GM12878 (cell line): ENCODE data around the gene HSPB6. TPM values are rescaled to one million over a fixed set of nuclear protein-coding genes. Genes with fewer than 3 reads are reported as not detected.

Experiments used
- ATAC-seq: fragments of 200-7000 bp; cut with Tn5 transposase; 3 replicates; pipeline ENCODE4 v1.9.1; 2020; ENCODE audit warnings: mild to moderate bottlenecking, moderate library complexity
- BruUV-seq: library from RNA; stranded (reverse); fragments of 400-500 nt; replicated peaks from 2 replicates; lab custom pipeline; 2021; lab: Mats Ljungman, UMichigan
- CTCF ChIA-PET: fragments of 300-600 bp; sonication (Branson Sonifier 250); formaldehyde crosslinking; extraction: SDS; loops from one replicate; lab custom pipeline; 2021; ENCODE audit warnings: inconsistent platforms; lab: Yijun Ruan, JAX
- POLR2A ChIA-PET: fragments of 350-600 bp; formaldehyde crosslinking; extraction: SDS; loops from one replicate; lab custom pipeline; 2021; ENCODE audit warnings: inconsistent platforms; lab: Charles Lee
- RAD21 ChIA-PET: fragments of 300-600 bp; sonication (Branson Sonifier 250); formaldehyde crosslinking; loops from one replicate; lab custom pipeline; 2023; ENCODE audit warnings: antibody characterized with exemption; ENCODE audit not compliant: unreplicated experiment; lab: Charles Lee
- SMC1A ChIA-PET: fragments of 300-600 bp; sonication (Branson Sonifier 250); formaldehyde crosslinking; loops from one replicate; lab custom pipeline; 2023; ENCODE audit not compliant: unreplicated experiment, uncharacterized antibody; lab: Charles Lee
- DNase-seq: peaks from one replicate; pipeline ENCODE4 v3.0.0-alpha.2; 2011; ENCODE audit warnings: low read depth, low spot score
- FAIRE-seq: peaks from 3 replicates; lab custom pipeline; 2011; peaks lifted over from hg19 to GRCh38; lab: Jason Lieb, UNC
- H2AFZ ChIP-seq: 2 replicates; pipeline ENCODE4 v1.6.0; 2011; ENCODE audit warnings: low read depth, low read length, control low read depth; ENCODE audit not compliant: control insufficient read depth
- H3K27ac ChIP-seq: 2 replicates; pipeline ENCODE4 v1.5.1; 2011; ENCODE audit warnings: control low read depth; ENCODE audit not compliant: control insufficient read depth, insufficient read depth
- H3K27me3 ChIP-seq, 2 experiments: replicated peaks in 1 of 2; 2 replicates each; pipeline versions ENCODE4 v1.6.0 to v1.6.1; 2011; ENCODE audit warnings: low read length in 1 of 2; ENCODE audit not compliant: control insufficient read depth in 2 of 2, insufficient read depth in 2 of 2
- H3K36me3 ChIP-seq, 2 experiments: 2 replicates each; pipeline ENCODE4 v1.5.1; 2011; ENCODE audit warnings: low read length in 1 of 2; ENCODE audit not compliant: control insufficient read depth in 2 of 2, insufficient read depth in 2 of 2
- H3K4me1 ChIP-seq: 2 replicates; pipeline ENCODE4 v1.6.1; 2011; ENCODE audit warnings: mild to moderate bottlenecking, low read length, moderate library complexity, mixed read lengths; ENCODE audit not compliant: control insufficient read depth, insufficient read depth
- H3K4me2 ChIP-seq: 2 replicates; pipeline ENCODE4 v1.6.0; 2011; ENCODE audit warnings: control low read depth; ENCODE audit not compliant: control insufficient read depth, insufficient read depth
- H3K4me3 ChIP-seq: fragments of 200-600 bp; sonication (generic); 2 replicates; pipeline ENCODE4 v1.5.1; 2016
- H3K79me2 ChIP-seq: 2 replicates; pipeline ENCODE4 v1.6.0; 2011; ENCODE audit warnings: low read length; ENCODE audit not compliant: control insufficient read depth, insufficient read depth
- H3K9ac ChIP-seq: 2 replicates; pipeline ENCODE4 v1.8.0; 2011; ENCODE audit warnings: low read length, control low read depth, mixed read lengths; ENCODE audit not compliant: control insufficient read depth, insufficient read depth
- H3K9me3 ChIP-seq: replicated peaks from 3 replicates; pipeline ENCODE4 v1.5.1; 2011; ENCODE audit warnings: mild to moderate bottlenecking, low read length; ENCODE audit not compliant: control insufficient read depth, insufficient read depth
- H4K20me1 ChIP-seq: 2 replicates; pipeline ENCODE4 v1.6.0; 2011; ENCODE audit not compliant: control insufficient read depth, insufficient read depth
- BRCA1 ChIP-seq: IDR thresholded peaks from 2 replicates; pipeline ENCODE4 v1.6.1; 2011; ENCODE audit warnings: low read depth, low read length, improper control_type of control experiment
- CEBPZ ChIP-seq: fragments of 150-350 bp; IDR thresholded peaks from 2 replicates; pipeline ENCODE4 v1.6.1; 2016; ENCODE audit warnings: low read depth, low read length
- CHD2 ChIP-seq: IDR thresholded peaks from 2 replicates; pipeline ENCODE4 v1.6.1; 2011; ENCODE audit warnings: low read depth, low read length, improper control_type of control experiment, borderline replicate concordance
- CTCF ChIP-seq, 3 experiments: IDR thresholded peaks in 2 of 3; conservative IDR thresholded peaks in 1 of 3; 2 replicates each; pipeline ENCODE4 v1.5.1; 2011; ENCODE audit warnings: low read depth in 3 of 3, low read length in 3 of 3, mild to moderate bottlenecking in 3 of 3, control low read depth in 2 of 3, moderate library complexity in 2 of 3, inconsistent platforms in 1 of 3, mixed read lengths in 1 of 3; ENCODE audit not compliant: control insufficient read depth in 2 of 3, insufficient read depth in 1 of 3; ENCODE audit errors: extremely low read depth in 1 of 3
- EED ChIP-seq: sonication (generic); IDR thresholded peaks from 2 replicates; pipeline ENCODE4 v1.6.1; 2016; ENCODE audit warnings: antibody characterized with exemption, low read depth
- FOXM1 ChIP-seq: IDR thresholded peaks from 2 replicates; pipeline ENCODE4 v1.6.1; 2012; ENCODE audit warnings: low read depth, mild to moderate bottlenecking, inconsistent platforms, low read length, moderate library complexity
- NR2C1 ChIP-seq: fragments of 450-650 bp; IDR thresholded peaks from 2 replicates; pipeline ENCODE4 v1.6.1; 2017; ENCODE audit warnings: antibody characterized with exemption, mild to moderate bottlenecking, moderate library complexity
- PBX3 ChIP-seq: IDR thresholded peaks from 2 replicates; pipeline ENCODE4 v1.6.1; 2011; ENCODE audit warnings: mild to moderate bottlenecking, low read depth, low read length, moderate library complexity; ENCODE audit not compliant: insufficient replicate concordance
- POLR2AphosphoS2 ChIP-seq: IDR thresholded peaks from 2 replicates; pipeline ENCODE4 v1.6.1; 2011; ENCODE audit warnings: low read depth, mild to moderate bottlenecking, low read length, improper control_type of control experiment, moderate library complexity
- SP1 ChIP-seq: IDR thresholded peaks from one replicate; pipeline ENCODE4 v1.6.1; 2011; ENCODE audit warnings: low read depth, low read length
- SRF ChIP-seq, 2 experiments: IDR thresholded peaks; 2 replicates each; pipeline ENCODE4 v1.6.1; 2011; ENCODE audit warnings: low read depth in 2 of 2, low read length in 2 of 2, mild to moderate bottlenecking in 1 of 2, moderate library complexity in 1 of 2
- STAT1 ChIP-seq: fragments of 450-650 bp; conservative IDR thresholded peaks from 2 replicates; pipeline ENCODE4 v1.6.1; 2014; ENCODE audit warnings: antibody characterized with exemption, mild to moderate bottlenecking
- TCF3 ChIP-seq: IDR thresholded peaks from 2 replicates; pipeline ENCODE4 v1.6.1; 2012; ENCODE audit warnings: low read depth, mild to moderate bottlenecking, low read length, borderline replicate concordance; ENCODE audit not compliant: insufficient read depth
- ZNF217 ChIP-seq: fragments of 450-650 bp; IDR thresholded peaks from 2 replicates; pipeline ENCODE4 v1.6.1; 2017; ENCODE audit warnings: antibody characterized with exemption, mild to moderate bottlenecking
- WGBS: methylation state at CpG from one replicate; pipeline ENCODE4 v1.1.6; 2016; ENCODE audit warnings: low lambda C conversion rate; ENCODE audit not compliant: insufficient replicate concordance, insufficient coverage; ENCODE audit errors: missing lambda C conversion rate; 5-methylcytosine and 5-hydroxymethylcytosine counted together
- in situ Hi-C: fragments of 300-500 bp; cut with MboI; formaldehyde crosslinking; loops from 9 replicates; pipeline ENCODE4 v1.14.3; 2018; ENCODE audit warnings: mixed read lengths
- intact Hi-C: fragments of 100-400 bp; cut with micrococcal nuclease; formaldehyde crosslinking; loops from one replicate; pipeline ENCODE4 v1.14.2; 2022; ENCODE audit not compliant: unreplicated experiment
- polyA plus RNA-seq, 11 experiments: library from polyadenylated mRNA; depleted of rRNA in 4 of 11; unstranded in 6 of 11; stranded (reverse) in 5 of 11; fragments of >200 nt; fragmentation: Nextera tagmentation in 4 of 11; fragmentation: Illumina TruSeq in 1 of 11; extraction: Ambion mirVana in 4 of 11; extraction: Trizol in 1 of 11; gene quantifications; 1 replicate in 1 of 11; 2 replicates in 10 of 11; pipeline versions ENCODE4 v1.2.1 to v1.2.3, GENCODE V29; 2011 to 2016; ENCODE audit warnings: inconsistent platforms in 2 of 11, missing spikeins in 2 of 11, low read depth in 1 of 11
- total RNA-seq, 4 experiments: library from RNA; depleted of rRNA in 3 of 4; stranded (reverse); fragments of >200 nt in 3 of 4; fragmentation: Illumina TruSeq in 1 of 4; extraction: Trizol in 1 of 4; gene quantifications; 2 replicates each; pipeline versions ENCODE4 v1.2.1 to v1.2.3, GENCODE V29; 2013 to 2021

The HSPB6 gene
- total and polyA plus RNA-seq, 10 of the 15 experiments (the other 5 are each of a cell fraction or from before 2014, with no cell fraction given): 0.09 to 1.6 (median 0.36) TPM; not detected in 4

GRCh38 chr19:35780058-35780457, 23.2 kb upstream of the HSPB6 start (continued):
- TF ChIP-seq CTCF (IDR thresholded peaks at IDR 0.05 in 2 of 3, conservative IDR thresholded peaks at IDR 0.05 in 1 of 3; ENCODE audit: control insufficient read depth in 2 of 3, extremely low read depth in 1 of 3, insufficient read depth in 1 of 3, low read depth in 3 of 3, low read length in 3 of 3): no peak
- no peak for TF ChIP-seq TCF3
- no peak for TF ChIP-seq POLR2AphosphoS2
- no peak for TF ChIP-seq EED
- no peak for TF ChIP-seq SRF (IDR thresholded peaks at IDR 0.05; ENCODE audit: low read depth in 2 of 2, low read length in 2 of 2)
- no peak for TF ChIP-seq CEBPZ
- no peak for TF ChIP-seq NR2C1

GRCh38 chr19:35779033-35779432, 22.2 kb upstream of the HSPB6 start:
- Histone ChIP-seq H3K36me3 (no peaks in the 10 kb centered on the region; a peak in 1 of 4 replicates), H2AFZ (no peak overlapping the region), H3K4me1 (no peaks in the 10 kb centered on the region), H3K9me3 (no peaks in the 10 kb centered on the region), H4K20me1 (no peaks in the 10 kb centered on the region), H3K79me2 (no peaks in the 10 kb centered on the region), H3K4me2 (no peak overlapping the region), H3K27ac (no peak overlapping the region), H3K9ac (no peak overlapping the region), H3K4me3 (no peak overlapping the region), H3K27me3 (no peaks in the 10 kb centered on the region)
- ChIA-PET CTCF (interaction anchor here (1.2 kb wide), 1 partner anchor 85 kb away, joined by 3 read pairs; no protein-coding TSS in a partner anchor), SMC1A (no interaction called here), POLR2A (no interaction called here), RAD21 (no interaction called here)
- 62% methylated on average over 8 of the region's 8 CpGs for WGBS
- no peak for DNase-seq
- intact Hi-C loops (no loop called here), in situ Hi-C loops (no loop called here)
- FAIRE-seq: no peak
- no TSS peak for BruUV-seq
- no peak for ATAC-seq
- TF ChIP-seq BRCA1 (no peak), CTCF (IDR thresholded peaks at IDR 0.05 in 2 of 3, conservative IDR thresholded peaks at IDR 0.05 in 1 of 3; ENCODE audit: control insufficient read depth in 2 of 3, extremely low read depth in 1 of 3, insufficient read depth in 1 of 3, low read depth in 3 of 3, low read length in 3 of 3) (no peak), CHD2 (no peak), SP1 (no peak), ZNF217 (no peak), FOXM1 (no peak), PBX3 (no peak), STAT1 (no peak)
